Measurements from ENCODE around the gene RERE.

Gene RERE

GRCh38 chr1:8565802-8566201 is 251.6 kb downstream of the RERE start:
- DNase-seq = no peak

GRCh38 chr1:8563944-8564537 is 253.4 kb downstream of the RERE start:
- DNase-seq = no peak

- no peak for DNase-seq
Observed at GRCh38 chr1:8562881-8563865, 254.3 kb downstream of the RERE start.

GRCh38 chr1:8562222-8562621 is 255.2 kb downstream of the RERE start:
- DNase-seq = no peak

GRCh38 chr1:8560611-8561544 is 256.6 kb downstream of the RERE start:
- DNase-seq = peak; percentile 72

GRCh38 chr1:8560035-8560434 is 257.4 kb downstream of the RERE start:
- DNase-seq = no peak

- no peak for DNase-seq
Observed at GRCh38 chr1:8555582-8555981, 261.9 kb downstream of the RERE start.

GRCh38 chr1:8554956-8555534 is 262.4 kb downstream of the RERE start:
- DNase-seq = no peak

GRCh38 chr1:8552820-8553397 is 264.5 kb downstream of the RERE start:
- no peak for DNase-seq

GRCh38 chr1:8551613-8552489 is 265.6 kb downstream of the RERE start:
- no peak for DNase-seq

GRCh38 chr1:8551057-8551456 is 266.4 kb downstream of the RERE start:
- DNase-seq = no peak

- no peak for DNase-seq
Observed at GRCh38 chr1:8547791-8548190, 269.6 kb downstream of the RERE start.

GRCh38 chr1:8545078-8545477 is 272.4 kb downstream of the RERE start:
- DNase-seq = no peak

- DNase-seq = no peak
Observed at GRCh38 chr1:8544644-8545043, 272.8 kb downstream of the RERE start.

GRCh38 chr1:8543965-8544364 is 273.5 kb downstream of the RERE start:
- DNase-seq = no peak

- no peak for DNase-seq
Observed at GRCh38 chr1:8541961-8542521, 275.4 kb downstream of the RERE start.

GRCh38 chr1:8540971-8541370 is 276.5 kb downstream of the RERE start:
- no peak for DNase-seq

GRCh38 chr1:8540261-8540941 is 277.0 kb downstream of the RERE start:
- DNase-seq = no peak

- no peak for DNase-seq
Observed at GRCh38 chr1:8539683-8540082, 277.8 kb downstream of the RERE start.

GRCh38 chr1:8538502-8538901 is 278.9 kb downstream of the RERE start:
- DNase-seq = no peak
